Sigmoid colon (tissue), 4 donors: Measurements from ENCODE around the gene RNF223.

Experiments used
- EP300 ChIP-seq, 4 donors: sonication (generic); formaldehyde crosslinking; IDR thresholded peaks; one replicate each; pipeline ENCODE4 v1.6.1; 2017; ENCODE audit warnings: antibody characterized with exemption in 4 of 4
- POLR2A ChIP-seq, 2 donors: fragments of 450-650 bp; IDR thresholded peaks; one replicate each; pipeline ENCODE4 v1.6.1; 2016; ENCODE audit warnings: antibody characterized with exemption in 2 of 2, mild to moderate bottlenecking in 2 of 2, moderate library complexity in 2 of 2
- POLR2AphosphoS5 ChIP-seq, 4 donors: sonication (generic); formaldehyde crosslinking; IDR thresholded peaks; one replicate each; pipeline ENCODE4 v1.6.1; 2017; ENCODE audit warnings: antibody characterized with exemption in 4 of 4
- TF ChIP-seq, protein P1 (sequence below), 4 experiments: fragments of 450-650 bp in 3 of 4; fragments of 200-600 bp in 1 of 4; IDR thresholded peaks; one replicate each; pipeline ENCODE4 v1.5.1; 2016 to 2019; ENCODE audit warnings: antibody characterized with exemption in 4 of 4, mild to moderate bottlenecking in 3 of 4, moderate library complexity in 2 of 4

DNA sequence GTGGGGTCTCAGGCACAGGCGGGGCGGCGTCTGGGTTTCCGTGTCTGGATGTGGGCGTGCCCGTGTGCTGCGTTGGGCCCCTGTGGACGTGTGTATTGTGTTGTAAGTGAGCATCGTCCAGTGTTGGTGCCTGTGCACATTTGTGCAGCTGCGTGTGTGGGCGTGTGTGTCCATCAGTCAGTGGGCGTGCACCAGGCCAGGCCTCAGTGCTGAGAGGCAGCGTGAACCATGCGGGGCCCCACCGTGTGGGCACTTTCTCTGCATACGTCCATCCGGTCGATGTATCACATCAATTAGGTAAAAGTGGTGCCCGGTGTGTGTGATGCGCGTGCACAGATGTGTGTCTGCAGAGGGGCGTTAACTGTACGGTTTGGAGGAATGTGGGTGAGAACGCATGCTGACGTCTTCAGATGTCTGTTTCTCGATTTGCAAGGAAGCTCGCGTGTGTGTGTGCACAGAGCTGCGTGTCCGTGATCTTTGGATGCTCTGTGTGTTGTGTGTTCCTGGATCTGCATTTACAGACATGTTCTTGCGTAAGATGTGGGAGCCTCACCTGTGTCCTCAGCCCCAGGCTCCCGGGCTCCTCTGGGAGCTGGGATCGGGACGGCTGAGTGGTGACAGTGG, 29.5 kb downstream of the RNF223 start:
- TF ChIP-seq, protein P1, sequence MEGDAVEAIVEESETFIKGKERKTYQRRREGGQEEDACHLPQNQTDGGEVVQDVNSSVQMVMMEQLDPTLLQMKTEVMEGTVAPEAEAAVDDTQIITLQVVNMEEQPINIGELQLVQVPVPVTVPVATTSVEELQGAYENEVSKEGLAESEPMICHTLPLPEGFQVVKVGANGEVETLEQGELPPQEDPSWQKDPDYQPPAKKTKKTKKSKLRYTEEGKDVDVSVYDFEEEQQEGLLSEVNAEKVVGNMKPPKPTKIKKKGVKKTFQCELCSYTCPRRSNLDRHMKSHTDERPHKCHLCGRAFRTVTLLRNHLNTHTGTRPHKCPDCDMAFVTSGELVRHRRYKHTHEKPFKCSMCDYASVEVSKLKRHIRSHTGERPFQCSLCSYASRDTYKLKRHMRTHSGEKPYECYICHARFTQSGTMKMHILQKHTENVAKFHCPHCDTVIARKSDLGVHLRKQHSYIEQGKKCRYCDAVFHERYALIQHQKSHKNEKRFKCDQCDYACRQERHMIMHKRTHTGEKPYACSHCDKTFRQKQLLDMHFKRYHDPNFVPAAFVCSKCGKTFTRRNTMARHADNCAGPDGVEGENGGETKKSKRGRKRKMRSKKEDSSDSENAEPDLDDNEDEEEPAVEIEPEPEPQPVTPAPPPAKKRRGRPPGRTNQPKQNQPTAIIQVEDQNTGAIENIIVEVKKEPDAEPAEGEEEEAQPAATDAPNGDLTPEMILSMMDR (IDR thresholded peaks at IDR 0.05), result no peak
- TF ChIP-seq POLR2A (IDR thresholded peaks at IDR 0.05) (no peak), POLR2AphosphoS5 (IDR thresholded peaks at IDR 0.05) (no peak), EP300 (IDR thresholded peaks at IDR 0.05) (no peak)
